Measurements from ENCODE around the gene PFDN5. TPM values are rescaled to one million over a fixed set of nuclear protein-coding genes. Genes with fewer than 3 reads are reported as not detected.

PFDN5 gene
- total and polyA plus RNA-seq, 5 donors from 2014 or later = 506 to 1,800 (median 1,410) TPM

DNA sequence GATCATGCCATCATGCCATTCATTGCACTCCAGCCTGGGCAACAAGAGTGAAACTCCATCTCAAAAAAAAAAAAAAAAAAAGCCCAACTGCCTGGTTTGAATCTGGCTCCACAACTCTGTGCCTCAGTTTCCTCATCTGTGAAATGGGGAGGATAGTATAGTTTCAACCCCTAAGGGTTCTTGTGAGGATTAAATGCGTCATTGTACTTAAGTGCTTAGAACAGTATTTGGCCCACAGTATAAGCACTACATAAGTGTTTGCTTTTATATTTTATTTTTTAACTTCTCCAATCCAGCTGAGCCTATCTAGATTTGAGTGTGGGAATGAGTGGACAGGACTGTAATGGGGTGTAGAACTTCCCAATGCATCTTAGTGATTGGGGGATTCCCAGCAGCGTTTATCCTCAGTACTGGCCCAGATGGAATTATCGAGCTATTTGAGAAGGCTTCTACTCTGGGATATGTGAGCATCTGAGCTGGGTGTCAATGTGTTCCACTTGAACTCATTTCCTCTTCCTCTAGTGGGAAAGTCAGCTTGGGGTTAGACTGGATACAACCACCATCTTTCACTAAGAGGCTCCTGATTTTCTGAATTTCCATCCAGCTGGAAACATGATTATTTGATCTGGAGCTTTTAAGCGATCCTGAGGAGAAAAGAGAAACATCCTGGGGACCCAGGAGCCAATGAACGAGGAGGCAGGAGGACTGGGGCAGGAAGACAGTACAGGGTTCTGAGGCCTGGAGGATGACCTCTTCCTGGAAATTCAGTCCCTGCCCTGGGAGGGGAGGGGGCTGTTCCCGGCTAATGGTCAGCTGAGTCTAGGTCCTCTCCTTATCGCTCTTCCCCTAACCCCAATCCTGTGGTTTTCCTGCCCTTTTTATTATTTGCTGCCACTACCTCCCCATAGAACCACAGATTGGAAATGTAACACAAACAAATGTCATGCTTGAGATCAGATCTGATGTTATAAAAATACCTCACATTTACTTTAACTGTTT, 36.5 kb upstream of the PFDN5 start:
- H3K4me1 ChIP-seq (ENCODE audit: control insufficient read depth, insufficient read depth, low read length, poor library complexity, severe bottlenecking) = peaks cover 14% of the 10 kb centered on the region
- H3K4me3 ChIP-seq (ENCODE audit: low read depth, low read length) = no peak overlapping the region
- Mint-ChIP-seq H3K36me3 (no peaks in the 10 kb centered on the region), H3K27me3 (no peaks in the 10 kb centered on the region), H3K4me3 (peak overlapping the region in 1 of 4 donors; percentile 76), H3K27ac (peak overlapping the region in 1 of 3 donors; percentile 89), H3K4me1 (peaks cover 0 to 27% (median 11%) of the 10 kb centered on the region in 4 donors), H3K9me3 (no peaks in the 10 kb centered on the region)
- H3K27ac ChIP-seq (ENCODE audit: insufficient read depth, low read length, poor library complexity, severe bottlenecking) = no peak overlapping the region
- DNase-seq = no peak
- H3K9me3 ChIP-seq (ENCODE audit: control insufficient read depth in 2 of 2, low read length in 2 of 2) = no peaks in the 10 kb centered on the region
- H3K36me3 ChIP-seq (ENCODE audit: control insufficient read depth, insufficient read depth, low read length) = peaks cover 4% of the 10 kb centered on the region
- ATAC-seq (ENCODE audit: low read depth in 2 of 2) = no peak
- H3K27me3 ChIP-seq (ENCODE audit: control insufficient read depth, insufficient read depth, low read length) = no peaks in the 10 kb centered on the region

- Mint-ChIP-seq H3K9me3 (no peaks in the 10 kb centered on the region), H3K36me3 (no peaks in the 10 kb centered on the region), H3K27ac (no peak overlapping the region), H3K4me1 (peaks cover 0 to 19% (median 10%) of the 10 kb centered on the region in 4 donors), H3K27me3 (no peaks in the 10 kb centered on the region), H3K4me3 (no peak overlapping the region)
- H3K4me1 ChIP-seq (ENCODE audit: control insufficient read depth, insufficient read depth, low read length, poor library complexity, severe bottlenecking) = peaks cover 9% of the 10 kb centered on the region
- H3K9me3 ChIP-seq (ENCODE audit: control insufficient read depth in 2 of 2, low read length in 2 of 2) = no peaks in the 10 kb centered on the region
- no peaks in the 10 kb centered on the region for H3K27me3 ChIP-seq (ENCODE audit: control insufficient read depth, insufficient read depth, low read length)
- DNase-seq (no peak), ATAC-seq (ENCODE audit: low read depth in 2 of 2) (no peak)
- no peak overlapping the region for H3K4me3 ChIP-seq (ENCODE audit: low read depth, low read length)
- H3K27ac ChIP-seq (ENCODE audit: insufficient read depth, low read length, poor library complexity, severe bottlenecking) = no peak overlapping the region
- no peaks in the 10 kb centered on the region for H3K36me3 ChIP-seq (ENCODE audit: control insufficient read depth, insufficient read depth, low read length)
These were observed 35.5 kb upstream of the PFDN5 start for GRCh38 chr12:53259891-53260290.

- no peaks in the 10 kb centered on the region for H3K27me3 Mint-ChIP-seq
- H3K4me1 Mint-ChIP-seq = peaks cover 0 to 27% (median 10%) of the 10 kb centered on the region in 4 donors
- no peaks in the 10 kb centered on the region for H3K36me3 ChIP-seq (ENCODE audit: control insufficient read depth, insufficient read depth, low read length)
- H3K27me3 ChIP-seq (ENCODE audit: control insufficient read depth, insufficient read depth, low read length) = no peaks in the 10 kb centered on the region
- ATAC-seq (ENCODE audit: low read depth in 2 of 2) (no peak), DNase-seq (no peak)
- H3K4me3 Mint-ChIP-seq = peak overlapping the region in 1 of 4 donors; percentile 0
- no peaks in the 10 kb centered on the region for H3K36me3 Mint-ChIP-seq
- H3K4me1 ChIP-seq (ENCODE audit: control insufficient read depth, insufficient read depth, low read length, poor library complexity, severe bottlenecking) = peaks cover 18% of the 10 kb centered on the region
- H3K9me3 ChIP-seq (ENCODE audit: control insufficient read depth in 2 of 2, low read length in 2 of 2) = no peaks in the 10 kb centered on the region
- H3K27ac Mint-ChIP-seq = no peak overlapping the region
- H3K27ac ChIP-seq (ENCODE audit: insufficient read depth, low read length, poor library complexity, severe bottlenecking) = no peak overlapping the region
- no peaks in the 10 kb centered on the region for H3K9me3 Mint-ChIP-seq
- no peak overlapping the region for H3K4me3 ChIP-seq (ENCODE audit: low read depth, low read length)
These were observed 29.6 kb upstream of the PFDN5 start for GRCh38 chr12:53265783-53266182.

GRCh38 chr12:53267306-53267998, 27.9 kb upstream of the PFDN5 start:
- Histone ChIP-seq H3K36me3 (ENCODE audit: control insufficient read depth, insufficient read depth, low read length) (no peaks in the 10 kb centered on the region), H3K4me3 (ENCODE audit: low read depth, low read length) (peak overlapping the region; percentile 96), H3K4me1 (ENCODE audit: control insufficient read depth, insufficient read depth, low read length, poor library complexity, severe bottlenecking) (peaks cover 18% of the 10 kb centered on the region), H3K27ac (ENCODE audit: insufficient read depth, low read length, poor library complexity, severe bottlenecking) (peak overlapping the region; percentile 79), H3K27me3 (ENCODE audit: control insufficient read depth, insufficient read depth, low read length) (no peaks in the 10 kb centered on the region), H3K9me3 (ENCODE audit: control insufficient read depth in 2 of 2, low read length in 2 of 2) (no peaks in the 10 kb centered on the region)
- Mint-ChIP-seq H3K4me3 (peak overlapping the region; percentile 89 to 97 (median 94)), H3K36me3 (no peaks in the 10 kb centered on the region), H3K9me3 (no peaks in the 10 kb centered on the region), H3K27me3 (no peaks in the 10 kb centered on the region), H3K4me1 (peaks cover 0 to 27% (median 11%) of the 10 kb centered on the region in 4 donors), H3K27ac (peak overlapping the region; percentile 89 to 93 (median 91))
- DNase-seq (no peak), ATAC-seq (ENCODE audit: low read depth in 2 of 2) (peak; percentile 38 to 44)

DNA sequence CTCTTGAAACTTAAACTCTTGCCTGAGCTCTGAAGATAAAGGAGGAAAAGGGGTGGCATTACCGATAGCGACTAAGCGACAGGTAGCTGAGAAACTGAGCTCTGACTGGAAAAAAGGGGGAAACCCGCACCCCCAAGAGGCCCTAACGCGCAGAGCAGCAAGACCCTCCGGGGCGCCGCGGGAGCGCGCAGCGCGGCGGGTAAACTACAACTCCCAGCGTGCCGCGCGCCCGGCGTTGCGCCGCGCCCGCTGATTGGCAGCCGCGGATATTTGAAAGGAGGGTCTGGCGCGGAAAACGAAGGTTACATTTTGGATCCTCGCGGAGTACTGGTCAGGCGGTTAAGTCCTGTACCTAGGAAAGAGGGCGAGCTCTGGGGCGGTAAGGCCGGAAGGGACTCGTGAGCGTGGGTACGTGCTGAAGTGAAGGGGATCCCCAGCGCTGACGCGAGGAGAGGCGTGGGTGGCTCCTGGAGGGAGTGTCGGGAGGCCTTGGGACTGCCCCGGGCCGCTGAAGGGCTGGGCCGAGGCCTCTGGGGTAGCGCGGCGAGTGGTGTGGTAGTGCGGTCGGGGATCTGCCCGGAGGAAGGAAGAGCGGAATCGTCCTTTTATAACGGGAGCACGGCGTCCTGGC, 27.2 kb upstream of the PFDN5 start, which contains the start of gene ESPL1:
Gene ESPL1 (plus strand): TSS at position 301 of the 631 bp plus-strand sequence. CDS start 468 bp downstream, outside the sequence.
- H3K27me3 Mint-ChIP-seq = no peaks in the 10 kb centered on the region
- no peaks in the 10 kb centered on the region for H3K36me3 ChIP-seq (ENCODE audit: control insufficient read depth, insufficient read depth, low read length)
- H3K27me3 ChIP-seq (ENCODE audit: control insufficient read depth, insufficient read depth, low read length) = no peaks in the 10 kb centered on the region
- H3K4me3 Mint-ChIP-seq = peak within 1 kb of the TSS; percentile 89 to 97 (median 94)
- DNase-seq (peak; percentile 75 to 92 (median 81)), ATAC-seq (ENCODE audit: low read depth in 2 of 2) (peak; percentile 94 to 95)
- peaks cover 0 to 27% (median 11%) of the 10 kb centered on the region in 4 donors for H3K4me1 Mint-ChIP-seq
- no peaks in the 10 kb centered on the region for H3K9me3 Mint-ChIP-seq
- peak within 1 kb of the TSS; percentile 96 for H3K4me3 ChIP-seq (ENCODE audit: low read depth, low read length)
- H3K27ac ChIP-seq (ENCODE audit: insufficient read depth, low read length, poor library complexity, severe bottlenecking) = peak within 1 kb of the TSS; percentile 79
- H3K9me3 ChIP-seq (ENCODE audit: control insufficient read depth in 2 of 2, low read length in 2 of 2) = no peaks in the 10 kb centered on the region
- H3K4me1 ChIP-seq (ENCODE audit: control insufficient read depth, insufficient read depth, low read length, poor library complexity, severe bottlenecking) = peaks cover 18% of the 10 kb centered on the region
- peak within 1 kb of the TSS; percentile 89 to 93 (median 91) for H3K27ac Mint-ChIP-seq
- no peaks in the 10 kb centered on the region for H3K36me3 Mint-ChIP-seq

- Histone ChIP-seq H3K4me1 (ENCODE audit: control insufficient read depth, insufficient read depth, low read length, poor library complexity, severe bottlenecking) (peaks cover 18% of the 10 kb centered on the region), H3K36me3 (ENCODE audit: control insufficient read depth, insufficient read depth, low read length) (no peaks in the 10 kb centered on the region), H3K27me3 (ENCODE audit: control insufficient read depth, insufficient read depth, low read length) (no peaks in the 10 kb centered on the region), H3K9me3 (ENCODE audit: control insufficient read depth in 2 of 2, low read length in 2 of 2) (no peaks in the 10 kb centered on the region), H3K4me3 (ENCODE audit: low read depth, low read length) (peak overlapping the region; percentile 96), H3K27ac (ENCODE audit: insufficient read depth, low read length, poor library complexity, severe bottlenecking) (peak overlapping the region; percentile 79)
- Mint-ChIP-seq H3K4me3 (peak overlapping the region; percentile 89 to 97 (median 94)), H3K27ac (peak overlapping the region; percentile 89 to 93 (median 91)), H3K36me3 (no peaks in the 10 kb centered on the region), H3K4me1 (peaks cover 0 to 27% (median 11%) of the 10 kb centered on the region in 4 donors), H3K27me3 (no peaks in the 10 kb centered on the region), H3K9me3 (no peaks in the 10 kb centered on the region)
- no peak for ATAC-seq (ENCODE audit: low read depth in 2 of 2)
- DNase-seq = peak in 1 of 3 donors; percentile 11
These were observed 26.4 kb upstream of the PFDN5 start for GRCh38 chr12:53268630-53269562.
